ENCODE data around the gene ADAMTSL3.

Gene ADAMTSL3

DNA sequence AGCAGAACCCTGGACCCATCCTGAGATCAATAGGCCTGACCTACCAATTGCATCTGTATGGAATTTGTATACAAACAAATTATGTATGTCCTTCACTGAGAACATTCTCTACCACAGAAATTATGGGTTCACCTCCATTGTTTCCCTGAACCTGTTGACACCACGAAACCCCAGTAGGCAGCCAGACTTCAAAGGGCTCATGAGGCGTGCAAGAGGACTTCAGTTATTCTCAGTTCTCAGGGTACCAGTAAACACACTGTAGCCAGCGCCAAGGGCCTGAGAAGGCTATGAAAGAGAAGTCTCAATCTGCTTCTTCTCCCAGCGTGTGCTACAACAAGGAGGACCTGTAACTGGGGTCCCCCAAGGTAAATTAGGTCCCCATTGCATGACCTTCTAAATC lies 326.7 kb downstream of the ADAMTSL3 start:
- no peak for DNase-seq (ENCODE audit: low read depth)

DNA sequence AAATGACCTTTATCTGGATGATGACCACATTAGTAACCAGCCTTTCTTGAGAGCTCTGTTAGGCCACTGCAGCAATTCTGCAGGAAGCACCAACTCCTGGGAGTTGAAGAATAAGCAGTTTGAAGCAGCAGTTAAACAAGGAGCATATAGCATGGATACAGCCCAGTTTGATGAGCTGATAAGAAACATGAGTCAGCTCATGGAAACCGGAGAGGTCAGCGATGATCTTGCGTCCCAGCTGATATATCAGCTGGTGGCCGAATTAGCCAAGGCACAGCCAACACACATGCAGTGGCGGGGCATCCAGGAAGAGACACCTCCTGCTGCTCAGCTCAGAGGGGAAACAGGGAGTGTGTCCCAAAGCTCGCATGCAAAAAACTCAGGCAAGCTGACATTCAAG lies 328.8 kb downstream of the ADAMTSL3 start:
- DNase-seq (ENCODE audit: low read depth), result no peak

DNA sequence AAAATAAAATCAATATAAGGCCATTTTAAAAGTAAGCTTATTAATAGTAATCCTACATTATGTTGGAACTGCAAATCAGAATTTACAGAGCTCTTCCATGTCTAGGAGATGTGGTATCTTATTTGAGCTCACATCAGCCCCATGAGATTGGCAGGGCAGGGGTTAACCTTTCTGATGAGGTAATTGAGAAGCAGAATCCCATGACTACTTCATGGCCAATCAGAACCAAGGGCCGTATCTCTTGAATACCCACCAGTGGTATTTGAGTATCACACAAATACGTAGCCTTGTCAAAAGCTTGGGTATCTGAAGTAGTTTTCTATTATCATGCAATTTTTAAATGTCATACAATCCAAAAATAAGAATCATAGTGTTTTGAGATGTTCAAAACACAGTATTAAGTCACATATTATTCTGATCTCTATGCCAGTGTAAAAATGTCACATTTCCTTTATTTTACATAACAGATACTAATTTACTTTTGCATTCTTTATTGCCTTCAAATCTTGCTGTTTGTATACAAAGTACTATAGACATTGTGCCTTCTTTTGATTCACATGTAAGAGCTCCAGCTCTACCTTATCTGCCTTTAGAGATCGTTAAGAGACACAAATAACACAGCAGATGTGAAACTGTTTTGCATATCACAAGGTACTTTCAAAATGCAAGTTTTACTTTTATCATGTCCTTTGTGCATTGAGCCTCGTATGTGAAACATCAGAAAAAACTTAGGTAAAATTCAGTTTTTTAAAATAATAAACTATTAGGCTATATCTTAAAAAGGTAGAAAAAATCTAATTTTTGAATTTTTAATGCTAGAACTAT lies 329.9 kb downstream of the ADAMTSL3 start:
- DNase-seq (ENCODE audit: low read depth), result no peak

DNA sequence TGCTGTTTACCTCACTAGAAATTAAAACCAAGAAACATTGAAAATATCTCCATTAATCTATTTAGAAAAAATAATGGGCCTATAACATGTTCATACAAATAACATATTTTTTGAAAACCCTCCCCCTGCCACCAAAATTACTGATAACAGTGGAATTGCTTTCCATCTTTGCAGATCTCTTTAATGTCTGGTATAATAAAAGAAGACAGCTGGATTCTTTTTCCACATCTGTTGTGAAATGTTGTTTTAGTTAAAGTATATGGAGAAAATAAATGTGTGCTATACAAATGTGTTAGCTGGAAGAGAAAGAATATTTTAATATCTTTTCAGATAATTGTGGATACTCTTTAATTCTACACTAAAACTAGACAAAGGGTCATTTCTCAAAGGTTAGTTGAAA lies 330.7 kb downstream of the ADAMTSL3 start:
- DNase-seq (ENCODE audit: low read depth), result no peak

DNA sequence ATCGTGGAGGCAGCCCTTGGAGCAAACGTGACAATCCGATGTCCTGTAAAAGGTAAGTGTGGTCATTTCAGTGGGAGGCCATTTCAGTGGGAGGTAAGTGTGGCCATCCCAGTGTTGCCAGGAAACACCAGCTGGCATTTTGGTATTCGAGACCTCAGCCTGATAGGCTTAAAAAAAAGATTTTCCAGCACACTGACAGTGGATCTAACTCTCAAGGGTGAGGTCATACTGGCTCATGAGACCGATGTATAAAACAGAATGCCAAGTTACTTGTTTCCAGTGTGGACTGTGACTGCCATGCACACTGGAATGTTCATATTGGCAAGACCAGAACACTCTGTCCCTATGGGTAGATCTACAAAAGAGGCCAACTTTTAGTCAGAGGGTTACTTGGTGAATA lies 337.2 kb downstream of the ADAMTSL3 start:
- DNase-seq (ENCODE audit: low read depth), result no peak

DNA sequence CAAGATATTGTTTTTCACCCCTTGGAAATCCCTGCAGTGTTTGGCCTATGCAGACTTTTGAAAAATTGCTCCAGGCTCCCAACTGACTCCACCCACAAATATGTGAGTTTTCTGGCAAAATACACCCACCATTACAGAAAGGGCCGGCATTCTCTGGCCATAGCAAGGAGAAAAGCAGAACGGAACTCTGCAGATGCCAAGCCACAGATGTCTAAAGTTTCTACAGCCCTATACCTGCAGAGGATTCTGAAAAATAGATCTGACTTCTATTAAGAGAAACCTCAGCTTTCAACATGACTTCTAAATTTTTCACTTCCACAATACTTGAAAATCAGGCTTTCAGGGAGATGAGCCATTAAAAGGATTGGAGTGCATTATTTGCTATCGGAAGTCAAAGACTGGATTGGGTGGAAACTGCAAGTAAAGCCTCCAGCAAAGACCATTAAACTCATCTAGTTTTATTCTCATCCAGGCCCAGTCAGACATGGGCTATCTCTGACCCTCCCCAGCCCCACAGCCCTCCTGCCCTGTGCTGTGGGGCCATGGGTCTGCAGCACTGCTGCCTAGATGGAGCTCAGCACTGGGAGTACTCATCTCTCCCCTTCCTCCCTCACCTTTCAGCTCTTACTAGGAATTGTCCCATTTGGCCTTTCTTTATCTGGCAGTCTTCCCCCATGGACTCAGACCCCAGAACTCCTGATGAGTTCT lies 338.6 kb downstream of the ADAMTSL3 start:
- no peak for DNase-seq (ENCODE audit: low read depth)

DNA sequence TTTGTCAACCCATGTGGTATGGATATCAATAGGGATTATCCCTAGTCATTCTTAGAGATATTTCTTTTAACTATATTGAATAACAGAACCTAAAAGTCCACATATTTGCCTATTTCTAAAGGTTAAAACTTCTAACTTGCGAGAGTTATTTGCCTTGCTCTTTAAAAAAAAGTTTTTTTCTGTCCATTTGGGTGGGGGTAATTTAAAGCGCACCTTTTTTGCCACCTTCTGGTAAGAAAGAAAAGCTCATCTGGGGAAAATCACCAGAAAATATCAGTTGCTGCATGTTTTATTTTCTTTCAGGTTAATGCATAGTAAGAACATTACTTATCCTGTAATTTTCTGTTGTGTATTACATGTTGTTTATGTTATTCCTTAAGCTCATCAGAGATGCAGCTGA lies 339.7 kb downstream of the ADAMTSL3 start:
- no peak for DNase-seq (ENCODE audit: low read depth)

DNA sequence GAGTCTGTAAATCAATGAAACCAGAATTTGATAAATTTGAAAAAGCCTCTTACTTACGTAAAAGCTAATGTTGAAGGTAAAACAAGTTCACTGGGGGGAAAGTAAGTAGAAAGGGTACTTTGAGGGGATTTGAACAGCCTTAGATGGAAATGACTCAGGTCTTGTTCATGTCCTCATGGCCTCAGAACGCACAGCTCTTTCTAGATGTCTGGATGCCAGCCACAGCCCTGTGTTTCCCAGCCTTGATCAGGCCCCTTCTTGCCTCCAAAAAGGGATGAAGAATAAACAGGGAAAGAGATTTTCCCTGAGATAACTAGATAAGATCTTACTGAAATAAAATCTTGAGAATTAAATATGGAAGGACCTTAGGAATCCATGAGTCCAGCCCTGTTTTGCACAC lies 344.6 kb downstream of the ADAMTSL3 start:
- no peak for DNase-seq (ENCODE audit: low read depth)

DNA sequence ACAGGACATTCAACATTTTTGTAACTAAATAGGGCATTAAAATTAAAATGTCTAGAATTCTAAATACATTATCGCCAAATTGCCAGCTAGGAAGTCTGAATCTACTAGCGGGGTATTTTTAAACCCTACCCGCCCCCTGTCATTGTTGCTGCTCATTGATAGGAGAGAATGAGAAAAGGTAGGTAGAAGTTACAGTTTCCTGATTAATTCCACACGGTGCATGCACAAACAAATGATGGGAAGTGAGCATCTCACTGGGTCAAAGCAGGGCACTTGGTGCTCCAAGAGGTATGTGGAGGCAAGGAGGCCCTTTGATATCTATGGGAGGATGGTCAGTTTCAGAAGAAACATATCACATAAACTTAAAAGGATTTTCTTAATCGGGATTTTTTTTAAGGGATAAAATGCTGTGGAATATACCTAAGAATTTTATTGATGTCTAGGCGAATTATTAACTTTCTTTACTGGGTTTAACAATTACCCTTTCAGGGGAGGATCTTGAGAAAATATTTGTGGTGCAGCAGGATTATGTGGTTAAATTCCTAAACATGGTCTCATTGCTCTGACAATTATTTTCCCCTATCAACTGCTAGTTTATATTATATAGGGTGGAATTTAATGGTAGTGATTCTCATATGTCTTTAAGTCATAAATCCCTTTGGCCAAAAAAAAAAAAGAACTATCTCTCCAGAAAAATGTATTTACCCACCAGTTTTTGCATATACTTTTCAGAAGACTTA lies 345.6 kb downstream of the ADAMTSL3 start:
- no peak for DNase-seq (ENCODE audit: low read depth)

DNA sequence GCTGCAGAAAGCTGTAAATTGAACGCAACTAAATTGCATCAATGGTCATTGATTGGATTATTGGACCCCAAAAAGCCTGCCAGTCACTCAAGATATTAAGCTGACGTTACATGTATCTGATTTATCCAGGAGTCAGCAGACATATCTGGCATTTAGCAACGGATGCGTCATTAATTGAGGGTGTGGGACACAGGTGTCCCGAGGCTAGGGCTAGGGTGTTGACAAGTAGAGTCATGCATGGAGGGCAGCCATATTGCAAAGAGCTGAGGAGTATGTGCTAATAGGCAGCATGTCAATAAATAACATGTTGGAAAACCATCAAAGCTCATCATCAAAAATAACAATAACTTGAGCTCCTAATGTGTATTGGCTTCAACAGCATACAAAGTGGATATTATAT lies 347.1 kb downstream of the ADAMTSL3 start:
- DNase-seq (ENCODE audit: low read depth), result no peak

DNA sequence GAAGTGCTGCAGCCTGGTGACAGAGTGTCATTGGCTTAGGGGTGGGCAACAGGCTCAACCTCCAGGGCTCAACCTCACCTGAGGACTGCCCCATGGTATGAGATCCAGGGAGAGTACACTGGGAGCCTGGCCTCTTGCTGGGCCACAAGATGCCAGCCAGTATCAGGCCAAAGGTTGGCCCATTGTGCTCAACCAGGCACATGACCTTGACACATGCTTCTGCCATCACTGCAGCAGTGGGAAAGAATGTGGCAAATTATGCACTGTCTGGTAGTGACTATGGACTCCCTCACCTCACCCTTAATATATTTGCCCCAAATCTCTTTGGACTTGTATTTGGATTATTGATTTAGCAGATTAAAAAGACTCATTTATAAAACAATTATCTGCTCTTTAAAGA lies 347.7 kb downstream of the ADAMTSL3 start:
- no peak for DNase-seq (ENCODE audit: low read depth)

DNA sequence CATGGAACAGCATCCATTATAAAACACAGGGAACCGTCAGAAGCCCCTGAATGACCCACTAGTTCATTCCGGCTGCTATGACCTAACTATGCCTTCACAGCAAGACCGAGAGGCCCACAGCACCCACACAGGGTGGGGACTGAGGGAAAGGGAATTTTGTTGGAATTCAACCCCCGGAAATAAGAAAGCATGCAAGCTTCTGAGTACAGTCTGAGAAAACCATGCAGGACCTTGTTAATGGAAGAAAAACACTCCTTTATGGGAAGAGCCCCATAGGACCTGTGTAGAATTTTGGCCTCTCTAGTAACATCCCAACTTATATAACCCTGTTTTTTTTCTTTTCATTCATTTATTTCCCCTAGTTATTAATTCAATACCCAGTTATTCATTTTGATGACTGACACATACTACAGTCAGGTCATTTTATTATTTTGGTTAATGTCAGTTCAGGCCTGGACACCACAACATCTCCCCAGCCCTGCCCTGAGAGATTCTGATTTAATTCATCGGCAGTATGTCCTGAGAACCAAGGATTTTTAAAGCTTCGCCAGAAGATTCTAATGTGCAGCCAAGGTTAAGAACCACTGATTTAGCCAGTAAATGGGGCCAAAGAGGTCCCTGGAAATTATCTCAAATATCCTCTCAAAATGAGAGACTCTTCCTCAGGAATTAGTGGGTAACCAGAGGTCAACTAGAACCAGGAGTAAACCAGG lies 350.0 kb downstream of the ADAMTSL3 start:
- no peak for DNase-seq (ENCODE audit: low read depth)

DNA sequence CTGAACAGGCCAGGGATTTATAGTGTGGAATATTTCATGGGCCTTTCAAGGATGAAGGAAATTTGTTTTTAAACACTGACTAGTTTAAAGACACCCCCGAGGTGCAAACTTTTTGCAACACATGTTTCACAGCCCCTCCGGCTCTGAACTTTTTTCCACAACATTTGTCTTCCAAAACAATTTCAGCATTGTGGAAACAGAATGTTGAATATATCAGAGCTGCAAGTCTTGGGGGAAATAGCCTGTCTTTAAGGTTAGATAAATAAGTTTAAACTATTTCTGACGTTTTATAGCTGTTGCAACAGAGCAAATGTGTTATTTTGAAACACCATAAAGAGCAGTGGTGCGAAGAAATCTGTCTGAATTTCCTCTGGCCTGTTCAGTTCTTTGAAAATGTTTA lies 352.5 kb downstream of the ADAMTSL3 start:
- no peak for DNase-seq (ENCODE audit: low read depth)

DNA sequence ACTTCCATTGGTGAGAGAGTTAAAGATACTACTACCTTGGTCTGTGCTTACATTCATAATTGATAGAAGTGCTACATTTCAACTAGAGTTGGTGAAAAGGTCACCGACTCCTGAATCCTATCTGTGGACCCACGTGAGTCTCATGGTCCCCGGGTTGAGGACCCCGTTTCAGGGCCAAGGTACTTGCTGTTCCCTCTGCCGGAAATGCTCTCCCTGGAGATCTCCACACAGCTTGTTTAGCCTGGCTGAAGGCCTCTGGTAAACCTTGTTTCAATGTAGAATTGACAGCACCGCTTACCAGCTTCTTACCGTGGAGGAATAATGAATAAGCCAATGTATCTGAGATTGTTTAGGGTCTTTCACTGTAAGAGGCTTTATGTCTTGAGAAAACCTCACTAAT lies 355.7 kb downstream of the ADAMTSL3 start:
- DNase-seq (ENCODE audit: low read depth), result no peak

DNA sequence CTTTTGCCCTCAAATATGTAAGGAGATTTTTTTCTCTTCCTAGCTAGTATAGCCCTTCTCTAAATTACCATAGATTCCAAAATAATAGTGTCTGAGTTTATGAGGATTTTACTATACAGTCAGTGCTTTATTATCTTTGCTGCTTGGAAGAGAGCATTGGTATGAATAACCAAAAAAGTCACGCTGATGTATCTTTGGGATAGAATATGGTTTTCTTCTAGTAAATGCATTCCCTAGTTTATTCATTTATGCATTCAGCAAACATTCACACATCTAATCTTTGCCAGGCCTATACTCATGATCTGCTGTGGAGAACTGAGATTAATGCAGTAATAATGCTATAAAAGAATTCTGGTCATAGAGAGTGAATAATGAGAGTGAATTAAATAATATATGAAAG lies 356.3 kb downstream of the ADAMTSL3 start:
- DNase-seq (ENCODE audit: low read depth), result no peak

DNA sequence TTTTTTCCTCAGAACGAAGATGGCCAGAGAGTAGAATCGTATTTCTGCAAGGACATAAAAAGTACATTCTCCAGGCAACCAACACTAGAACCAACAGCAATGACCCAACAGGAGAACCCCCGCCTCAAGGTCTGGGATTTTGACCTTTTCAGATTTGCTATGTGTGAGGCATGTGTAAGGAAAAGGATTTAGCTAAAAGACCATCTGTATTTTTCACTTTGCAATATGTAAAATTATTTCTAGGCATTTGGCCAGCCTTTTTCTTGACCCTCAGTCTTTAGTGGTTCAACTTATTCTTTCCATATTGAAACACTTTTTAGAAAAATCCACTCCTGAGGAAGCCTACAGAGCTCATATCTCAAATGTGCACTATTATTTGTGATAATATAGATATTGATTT lies 362.4 kb downstream of the ADAMTSL3 start:
- no peak for DNase-seq (ENCODE audit: low read depth)

DNA sequence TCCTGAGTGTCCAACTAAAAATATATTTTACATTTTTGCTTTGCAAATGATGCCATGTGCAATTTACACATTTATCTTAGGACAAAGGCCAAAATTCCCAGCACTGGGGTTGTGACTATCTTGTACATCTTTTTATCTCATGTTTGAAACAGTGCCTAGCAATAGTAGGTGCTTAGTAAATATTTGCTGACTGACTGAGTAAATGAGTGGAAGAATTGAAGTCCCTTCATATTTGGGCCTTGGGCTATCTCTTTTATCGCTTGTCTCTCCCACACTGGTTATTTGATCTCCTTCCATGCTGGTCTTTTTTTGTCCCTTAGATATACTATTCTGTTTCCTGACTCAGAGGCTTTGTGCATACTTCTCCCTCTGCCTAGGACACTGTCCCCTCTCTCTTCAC lies 368.6 kb downstream of the ADAMTSL3 start:
- DNase-seq (ENCODE audit: low read depth), result no peak

DNA sequence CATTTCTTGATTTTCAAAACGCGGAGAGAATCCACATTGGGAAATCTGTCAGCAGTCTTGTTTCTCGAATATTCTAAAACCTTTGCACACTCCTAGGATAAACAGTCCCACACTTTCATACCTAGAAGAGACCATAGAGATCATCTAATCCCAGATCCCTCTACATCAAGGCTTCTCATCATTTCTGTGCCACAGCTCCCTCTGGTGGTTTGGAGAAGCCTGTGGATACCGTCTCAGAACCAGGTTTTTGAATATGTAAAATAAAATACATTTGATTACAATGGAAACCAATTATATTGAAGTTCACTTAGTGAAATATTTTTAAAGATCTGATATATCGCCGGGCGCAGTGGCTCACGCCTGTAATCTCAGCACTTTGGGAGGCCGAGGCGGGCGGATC lies 369.7 kb downstream of the ADAMTSL3 start:
- DNase-seq (ENCODE audit: low read depth), result no peak

DNA sequence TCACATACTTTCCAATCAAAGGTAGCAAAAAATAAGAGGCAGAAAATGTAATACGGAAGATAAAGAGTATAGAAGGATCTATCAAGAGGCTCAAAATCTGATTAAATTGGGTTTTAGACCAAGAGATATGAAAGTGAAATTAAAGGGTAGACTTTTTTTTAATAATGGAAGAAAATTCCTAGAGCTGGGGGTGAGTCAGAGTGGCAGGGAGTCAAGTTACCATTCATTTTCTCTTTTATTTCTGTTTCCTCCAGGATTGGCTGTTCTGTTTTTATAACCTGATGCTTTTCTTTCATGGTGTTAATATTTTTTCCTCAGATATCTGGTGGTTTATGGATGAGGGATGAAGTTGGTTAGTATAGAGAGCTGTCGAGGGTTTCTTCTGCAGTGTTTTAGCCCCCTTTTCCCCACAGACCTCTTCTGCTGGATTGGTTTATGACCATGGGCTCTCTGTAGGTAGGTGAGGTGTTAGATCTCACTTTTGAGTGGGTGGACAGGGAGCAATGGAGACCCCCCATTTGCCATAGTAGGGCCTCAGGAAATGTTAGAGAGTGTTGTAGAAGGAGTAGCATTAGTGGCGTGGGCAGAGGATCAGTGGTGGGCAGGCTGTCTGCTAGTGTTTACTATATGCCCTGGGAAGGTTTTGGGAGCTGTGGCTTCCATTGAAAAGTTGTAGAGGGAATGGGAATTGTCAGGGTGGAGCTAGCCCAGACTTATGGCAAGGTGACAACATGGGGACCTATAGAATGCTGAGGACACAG lies 380.1 kb downstream of the ADAMTSL3 start:
- DNase-seq (ENCODE audit: low read depth), result no peak

DNA sequence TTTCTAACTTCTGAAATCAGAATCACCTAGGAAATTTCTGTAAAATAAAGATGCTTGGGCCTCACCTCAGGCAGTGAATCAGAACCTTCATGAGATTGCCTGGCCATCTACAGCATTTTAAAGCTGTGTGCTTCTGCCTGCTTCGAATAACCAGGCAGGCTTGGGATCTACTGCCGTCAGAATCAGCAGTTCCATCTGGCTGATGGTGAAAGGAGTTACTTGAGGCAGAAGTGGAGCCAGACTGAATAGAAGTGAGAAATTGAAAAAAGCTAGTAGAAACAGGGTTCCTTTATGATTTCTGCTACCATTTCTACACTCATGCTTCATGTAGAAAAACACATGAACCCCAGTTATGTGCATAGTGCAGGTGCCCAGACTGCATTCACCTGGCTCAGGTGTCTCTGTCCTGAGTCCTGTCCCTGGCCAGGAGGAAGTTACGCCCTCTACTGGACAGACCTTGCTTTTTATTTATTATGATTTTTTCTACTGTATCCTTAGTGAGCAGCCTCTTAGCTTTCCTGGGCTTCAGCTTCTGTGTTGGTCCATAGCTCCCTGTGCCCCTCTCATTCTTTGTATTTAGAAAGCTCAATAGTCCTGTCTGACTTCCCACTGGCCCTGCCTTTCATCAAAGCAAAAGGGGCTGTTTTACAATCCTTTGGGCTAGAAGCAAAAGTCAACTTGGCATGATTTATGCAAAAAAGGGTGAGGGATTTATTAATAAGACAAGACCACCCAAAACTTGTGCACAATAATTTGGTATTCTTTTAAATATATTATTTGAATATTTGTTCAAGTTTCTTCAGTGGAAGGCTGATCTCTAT lies 380.9 kb downstream of the ADAMTSL3 start:
- no peak for DNase-seq (ENCODE audit: low read depth)

DNA sequence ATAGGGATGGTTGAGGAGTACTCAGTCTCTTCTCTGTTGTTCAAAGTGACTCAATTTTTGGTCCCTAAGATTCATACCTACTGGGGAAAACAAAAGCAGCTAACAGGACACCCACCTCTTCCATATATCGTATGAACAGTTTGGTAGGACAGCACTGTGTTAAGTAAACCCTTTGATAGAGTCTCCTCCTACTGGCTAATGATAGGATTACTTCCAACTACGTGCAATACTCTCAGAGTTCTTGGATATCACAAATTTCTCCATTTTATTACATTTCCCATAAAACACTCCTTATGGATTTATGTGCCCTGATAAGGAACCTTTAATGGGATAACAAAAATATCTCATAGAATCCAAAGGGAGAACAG lies 381.5 kb downstream of the ADAMTSL3 start:
- DNase-seq (ENCODE audit: low read depth), result no peak

Data from activated T-helper 9 cell treated with anti-CD3 and anti-CD28 coated beads, Interleukin-2, amount 50 U/mL, for 16 hours (primary cell).